ENCODE measurements around the gene DCP1A.
A peak's percentile ranks its signal among the peaks of the same experiment; 100 is the strongest.
"Not testable (repeated sequence)": the region's sequence is repeated elsewhere in the genome, so short reads cannot be mapped to it uniquely, and the experiment has no call there.

DCP1A gene

GRCh38 chr3:53261712-53262111 lies 85.6 kb downstream of the DCP1A start:
- no peak for DNase-seq

- DNase-seq: no peak
These were observed 87.0 kb downstream of the DCP1A start for GRCh38 chr3:53260286-53260785.

- DNase-seq: no peak
These were observed 87.7 kb downstream of the DCP1A start for GRCh38 chr3:53259427-53260259.

DNA sequence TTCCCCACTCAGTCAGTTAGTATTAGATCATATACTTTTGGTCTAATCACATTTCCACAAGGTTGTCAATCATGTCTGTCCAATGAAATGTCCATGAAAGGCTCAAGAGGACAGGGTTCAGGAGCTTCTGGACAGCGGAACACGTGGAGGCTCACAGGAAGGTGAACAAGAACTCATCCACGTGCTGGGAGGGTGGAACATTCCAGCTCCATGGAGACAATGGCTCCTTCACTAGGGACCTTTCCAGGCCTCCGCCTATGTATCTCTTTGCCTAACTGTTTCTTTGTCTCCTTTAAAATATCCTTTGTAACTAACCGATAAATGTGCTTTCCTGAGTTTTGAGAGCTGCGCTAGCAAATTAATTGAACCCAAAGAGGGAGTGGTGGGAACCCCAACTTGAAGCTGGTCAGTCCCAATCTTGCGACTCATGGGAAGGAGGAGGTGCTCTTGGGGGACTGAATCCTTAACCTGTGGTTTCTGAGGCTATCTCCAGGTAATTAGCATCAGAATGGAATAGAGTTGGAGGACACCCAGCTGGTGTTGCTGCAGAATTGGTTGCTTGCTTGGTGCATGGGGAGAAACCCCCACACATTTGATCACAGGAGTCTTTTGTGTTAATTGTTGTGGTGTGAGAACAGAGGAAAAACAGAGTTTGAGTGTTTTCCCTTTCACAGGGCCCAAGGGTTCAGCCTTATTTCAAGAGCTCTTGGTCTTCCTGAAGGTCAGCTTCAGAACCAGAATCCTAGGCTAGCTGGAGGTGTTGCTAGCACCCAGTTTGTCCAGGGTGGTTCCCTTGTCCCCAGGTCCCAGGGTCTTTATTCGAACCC lies 88.5 kb downstream of the DCP1A start:
- DNase-seq: no peak

DNA sequence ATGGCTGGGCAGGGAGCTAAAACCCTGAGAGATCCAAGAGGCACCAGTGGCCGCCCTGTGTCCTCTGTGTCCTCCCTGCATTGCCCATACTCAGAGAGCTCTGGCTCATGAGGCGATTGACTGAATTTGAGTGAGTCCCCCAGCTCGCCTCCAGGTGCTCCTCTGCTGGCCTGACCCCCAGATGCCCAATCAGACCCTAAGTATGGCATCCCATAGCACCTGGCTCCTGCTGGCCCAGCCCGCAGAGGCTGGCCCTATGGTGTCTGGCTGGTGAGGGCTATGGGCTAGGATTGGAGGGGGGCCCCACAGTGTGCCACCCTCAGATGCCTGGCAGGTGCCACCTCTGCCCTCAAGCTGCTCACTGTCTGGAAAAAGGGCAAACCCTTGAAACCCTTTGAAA lies 89.9 kb downstream of the DCP1A start:
- no peak for DNase-seq

DNA sequence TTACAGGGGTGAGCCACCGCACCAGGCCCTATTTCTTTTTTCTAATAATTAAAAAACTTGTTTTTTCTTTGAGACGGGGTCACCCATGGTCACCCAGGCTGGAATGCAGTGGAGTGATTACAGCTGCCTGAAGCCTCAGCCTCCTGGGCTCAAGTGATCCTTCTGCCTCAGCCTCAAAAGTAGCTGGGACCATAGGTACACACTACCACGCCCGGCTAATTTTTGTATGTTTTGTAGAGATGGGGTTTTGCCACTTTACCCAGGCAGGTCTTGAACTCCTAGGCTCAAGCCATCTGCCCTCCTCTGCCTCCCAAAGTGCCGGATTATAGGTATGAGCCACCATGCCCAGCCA lies 90.7 kb downstream of the DCP1A start:
- no peak for DNase-seq

- DNase-seq: peak; percentile 87
These were observed 91.3 kb downstream of the DCP1A start, which contains the start of gene TKT for GRCh38 chr3:53255775-53256703. TSS of gene TKT (minus strand) at chr3:53256022. CDS start at chr3:53255942, 80 bp downstream.

DNA sequence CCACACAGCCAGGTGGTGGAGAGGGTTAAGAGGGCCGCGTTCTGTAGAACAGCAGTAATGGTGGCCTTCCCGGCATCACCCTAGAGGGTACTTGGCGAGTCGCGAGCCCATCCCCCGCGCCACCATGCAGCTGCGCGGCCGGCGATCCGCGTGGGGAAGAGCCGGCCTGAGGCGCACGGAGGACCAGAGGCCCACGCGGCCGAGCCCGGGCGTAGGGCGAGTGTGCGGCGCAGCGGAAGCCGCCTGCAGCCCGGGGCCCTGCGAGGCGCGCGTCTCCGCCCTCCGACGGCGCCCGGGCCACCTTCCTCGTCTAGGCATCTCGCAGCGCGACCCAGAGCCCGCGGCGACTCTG lies 91.9 kb downstream of the DCP1A start:
- DNase-seq: peak; percentile 12

GRCh38 chr3:53254509-53255422 lies 92.6 kb downstream of the DCP1A start:
- DNase-seq: peak; percentile 46

GRCh38 chr3:53253707-53254508 lies 93.4 kb downstream of the DCP1A start:
- no peak for DNase-seq

- DNase-seq: not testable (repeated sequence)
These were observed 94.4 kb downstream of the DCP1A start for GRCh38 chr3:53252947-53253322.

DNA sequence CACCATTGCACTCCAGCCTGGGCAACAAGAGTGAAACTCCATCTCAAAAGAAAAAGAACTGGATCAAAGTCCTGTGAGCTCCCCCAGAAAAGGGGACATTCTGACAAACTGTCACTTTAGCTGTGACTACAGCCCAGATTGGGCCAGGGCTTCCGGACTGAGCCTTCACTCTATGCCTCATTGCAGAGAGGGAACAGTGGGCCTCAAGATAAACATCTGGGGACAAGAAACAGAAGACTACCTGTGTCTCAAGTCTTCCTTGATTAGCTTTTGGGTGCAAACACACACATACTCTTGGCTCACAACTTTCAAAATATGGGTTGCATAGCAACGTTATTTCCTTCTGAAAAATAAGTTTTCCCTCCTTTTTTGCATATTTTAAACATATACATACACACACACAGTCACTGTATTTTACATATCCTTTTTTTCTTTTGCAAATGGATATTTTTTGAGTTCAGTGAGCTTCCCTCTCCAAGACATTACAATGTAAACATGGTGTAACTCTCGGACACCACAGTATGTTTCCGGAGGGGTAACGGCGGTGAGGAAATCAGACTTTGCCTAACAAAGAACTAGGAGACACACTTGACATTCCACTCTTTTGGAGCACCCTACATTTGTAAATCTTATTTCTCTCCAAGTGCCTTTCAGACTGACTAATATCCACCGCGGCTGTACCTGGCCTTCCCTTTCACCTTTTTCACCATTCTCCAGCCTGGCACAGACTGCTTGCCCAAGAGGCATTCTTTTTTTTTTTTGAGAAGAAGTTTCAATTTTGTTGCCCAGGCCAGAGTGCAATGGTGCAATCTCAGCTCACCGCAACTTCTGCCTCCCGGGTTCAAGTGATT lies 95.0 kb downstream of the DCP1A start:
- DNase-seq: no peak

DNA sequence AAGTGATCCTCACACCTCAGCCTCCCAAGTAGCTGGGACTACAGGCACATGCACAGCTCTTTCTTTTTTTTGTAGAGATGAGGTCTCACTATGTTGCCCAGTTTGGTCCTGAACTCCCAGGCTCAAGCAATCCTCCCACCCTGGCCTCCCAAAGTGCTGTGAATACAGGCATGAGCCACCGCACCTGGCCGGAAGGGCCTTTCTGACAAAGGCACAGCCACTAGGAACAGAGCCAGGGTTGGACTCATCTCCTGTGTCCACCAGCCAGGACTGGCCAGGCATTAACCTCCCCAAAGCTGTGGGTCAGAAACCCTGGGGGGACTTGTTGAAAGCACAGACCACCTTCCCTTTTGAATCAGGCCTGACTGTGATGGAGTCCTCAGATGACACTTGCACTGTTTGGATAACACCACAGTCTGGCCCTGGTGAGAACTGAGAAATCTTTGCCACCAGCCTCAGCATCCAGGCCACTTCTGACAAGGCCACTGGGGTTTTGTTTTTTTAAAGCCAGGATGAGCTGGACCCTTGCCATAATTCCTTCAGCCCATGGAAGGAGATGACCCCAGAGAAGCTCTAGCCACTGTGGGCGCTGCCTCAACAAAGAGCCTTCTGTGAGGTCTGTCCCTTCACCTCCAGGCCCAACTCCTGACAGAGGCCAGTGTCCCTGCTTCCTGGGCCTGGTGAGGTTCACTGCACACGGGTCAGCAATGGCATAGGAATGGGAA lies 96.3 kb downstream of the DCP1A start:
- no peak for DNase-seq

- no peak for DNase-seq
These were observed 96.9 kb downstream of the DCP1A start for GRCh38 chr3:53250453-53250852.

DNA sequence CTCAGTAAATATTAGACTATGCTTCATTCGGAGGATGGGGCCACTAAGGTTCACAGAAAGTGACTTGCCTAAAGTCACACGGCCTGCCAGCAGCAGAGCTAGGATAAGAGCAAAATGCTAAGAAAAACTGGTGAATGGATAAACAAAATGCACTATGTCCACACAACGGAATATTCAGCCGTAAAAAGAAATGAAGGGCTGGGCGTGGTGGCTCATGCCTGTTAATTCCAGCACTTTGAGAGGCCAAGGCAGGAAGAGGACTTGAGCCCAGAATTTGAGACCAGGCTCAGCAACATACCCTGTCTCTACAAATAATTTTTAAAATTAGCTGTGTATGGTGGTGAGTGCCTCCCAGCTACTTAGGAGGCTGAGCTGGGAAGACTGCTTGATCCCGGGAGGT lies 99.2 kb downstream of the DCP1A start:
- no peak for DNase-seq

DNA sequence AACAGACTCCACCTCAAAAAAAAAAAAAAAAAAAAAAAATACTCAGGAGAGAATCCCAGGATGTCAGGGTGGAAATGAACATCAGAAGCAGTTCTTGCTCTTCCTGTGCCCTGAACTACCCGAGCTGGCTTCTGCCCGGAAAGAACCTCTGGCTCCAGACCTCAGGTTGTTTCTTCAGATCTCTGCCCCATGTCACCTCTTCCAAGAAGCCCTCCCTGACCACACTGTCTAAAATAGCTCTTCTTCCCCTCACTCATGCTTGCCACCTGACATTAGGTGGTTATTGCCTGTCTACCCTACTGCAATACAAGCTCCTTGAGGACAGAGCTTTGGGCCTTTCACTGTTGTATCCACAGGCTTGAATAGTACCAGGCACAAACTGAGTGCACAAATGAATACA lies 99.7 kb downstream of the DCP1A start:
- DNase-seq: no peak

- DNase-seq: no peak
These were observed 103.1 kb downstream of the DCP1A start for GRCh38 chr3:53244271-53244670.

DNA sequence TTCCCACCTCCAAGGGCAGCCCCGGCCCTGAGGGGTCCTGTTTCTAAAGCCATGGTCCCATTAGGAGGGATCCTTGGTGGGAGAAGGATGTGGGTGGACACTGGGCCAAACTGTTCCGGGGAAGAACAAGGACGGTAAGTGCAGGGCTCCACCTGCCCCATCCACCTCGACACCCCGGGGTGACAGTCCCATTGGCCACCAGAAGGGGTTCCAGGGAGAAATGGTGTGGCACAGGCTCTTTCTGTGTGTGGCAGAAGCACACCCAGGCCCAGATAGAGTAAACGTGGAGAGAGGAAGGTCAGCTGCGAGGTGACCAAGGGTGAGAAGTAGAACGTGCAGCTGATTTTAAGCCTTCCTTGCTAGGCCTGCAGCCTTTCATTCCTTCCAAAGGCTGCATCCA lies 103.6 kb downstream of the DCP1A start:
- no peak for DNase-seq

- DNase-seq: peak; percentile 71
These were observed 104.2 kb downstream of the DCP1A start for GRCh38 chr3:53243165-53243564.
